Prostate gland (tissue), 2 donors: ENCODE data around the gene PLCD3. TPM values are rescaled to one million over a fixed set of nuclear protein-coding genes. Genes with fewer than 3 reads are reported as not detected.

ENCODE experiments used
- DNase-seq: peaks from one replicate; pipeline ENCODE4 v3.0.0-alpha.2; 2019; ENCODE audit warnings: low spot score
- H3K27ac ChIP-seq, 2 donors: fragments of 200-600 bp; sonication (generic); 2 replicates each; pipeline ENCODE4 v1.5.1; 2017 to 2019
- H3K27me3 ChIP-seq: fragments of 200-600 bp; sonication (generic); replicated peaks from 2 replicates; pipeline ENCODE4 v1.5.1; 2019; ENCODE audit not compliant: insufficient read depth
- H3K36me3 ChIP-seq, 2 donors: fragments of 200-600 bp; sonication (generic); 1 replicate in 1 of 2; 2 replicates in 1 of 2; pipeline versions ENCODE4 v1.5.1 to v1.8.1; 2017 to 2019
- H3K4me1 ChIP-seq: fragments of 200-600 bp; sonication (generic); replicated peaks from 2 replicates; pipeline ENCODE4 v1.5.1; 2019
- H3K4me3 ChIP-seq, 2 donors: fragments of 200-600 bp; sonication (generic); 2 replicates each; pipeline ENCODE4 v1.5.1; 2017 to 2019
- H3K9me3 ChIP-seq: fragments of 200-600 bp; sonication (generic); 2 replicates; pipeline ENCODE4 v1.5.1; 2017
- CTCF ChIP-seq, 4 experiments: fragments of 200-600 bp in 2 of 4; fragments of 450-650 bp in 2 of 4; sonication (generic) in 2 of 4; IDR thresholded peaks; 1 replicate in 3 of 4; 2 replicates in 1 of 4; pipeline ENCODE4 v1.5.1; 2016 to 2019; ENCODE audit warnings: antibody characterized with exemption in 4 of 4, mild to moderate bottlenecking in 2 of 4, moderate library complexity in 2 of 4
- POLR2A ChIP-seq: fragments of 450-650 bp; IDR thresholded peaks from one replicate; pipeline ENCODE4 v1.6.1; 2016; ENCODE audit warnings: antibody characterized with exemption, mild to moderate bottlenecking
- POLR2AphosphoS5 ChIP-seq: sonication (generic); formaldehyde crosslinking; IDR thresholded peaks from one replicate; pipeline ENCODE4 v1.6.1; 2017; ENCODE audit warnings: antibody characterized with exemption
- WGBS: methylation state at CpG from one replicate; pipeline ENCODE4 v1.1.5; 2018; 5-methylcytosine and 5-hydroxymethylcytosine counted together
- intact Hi-C: fragments of 100-400 bp; cut with DNase I; formaldehyde crosslinking; loops from one replicate; pipeline ENCODE4 v1.14.2; 2022
- total RNA-seq, 2 donors: library from RNA; depleted of rRNA; stranded (reverse); fragments of >200 nt; gene quantifications; one replicate each; pipeline ENCODE4 v1.1.0, GENCODE V29; 2016

Gene PLCD3
- total RNA-seq, 2 donors from 2014 or later: 34.7 to 154 TPM

GRCh38 chr17:45123930-45124796 is 8.2 kb downstream of the PLCD3 start:
- TF ChIP-seq POLR2A (peak; percentile 38), CTCF (IDR thresholded peaks at IDR 0.05) (no peak)
- no peaks in the 10 kb centered on the region for H3K27me3 ChIP-seq
- H3K4me3 ChIP-seq: no peak overlapping the region
- no peak overlapping the region for H3K27ac ChIP-seq
- H3K36me3 ChIP-seq: no peaks in the 10 kb centered on the region
- WGBS: 67% methylated on average over 14 of the region's 15 CpGs
- H3K4me1 ChIP-seq: peaks cover 5% of the 10 kb centered on the region
- DNase-seq: no peak
- intact Hi-C loops: no loop called here
- H3K9me3 ChIP-seq: no peaks in the 10 kb centered on the region

GRCh38 chr17:45123076-45123770 is 9.1 kb downstream of the PLCD3 start:
- H3K27ac ChIP-seq: no peak overlapping the region
- H3K27me3 ChIP-seq: no peaks in the 10 kb centered on the region
- DNase-seq: no peak
- intact Hi-C loops: no loop called here
- no peak for TF ChIP-seq POLR2A
- TF ChIP-seq CTCF (IDR thresholded peaks at IDR 0.05): no peak
- TF ChIP-seq POLR2AphosphoS5: no peak
- H3K4me3 ChIP-seq: no peak overlapping the region
- H3K36me3 ChIP-seq: no peaks in the 10 kb centered on the region
- 93% methylated on average over 6 of the region's 6 CpGs for WGBS
- peaks cover 2% of the 10 kb centered on the region for H3K4me1 ChIP-seq
- H3K9me3 ChIP-seq: no peaks in the 10 kb centered on the region

GRCh38 chr17:45121055-45121454 is 11.3 kb downstream of the PLCD3 start:
- WGBS: 74% methylated on average over 44 of the region's 45 CpGs
- Histone ChIP-seq H3K36me3 (no peaks in the 10 kb centered on the region), H3K27ac (no peak overlapping the region)

GRCh38 chr17:45120558-45120957 is 11.8 kb downstream of the PLCD3 start:
- 91% methylated on average over 22 of the region's 22 CpGs for WGBS
- no peaks in the 10 kb centered on the region for H3K4me1 ChIP-seq
- intact Hi-C loops: no loop called here
- no peak for DNase-seq
- H3K36me3 ChIP-seq: no peaks in the 10 kb centered on the region
- no peak overlapping the region for H3K4me3 ChIP-seq
- H3K27ac ChIP-seq: no peak overlapping the region
- H3K27me3 ChIP-seq: no peaks in the 10 kb centered on the region
- H3K9me3 ChIP-seq: no peaks in the 10 kb centered on the region
- TF ChIP-seq POLR2AphosphoS5 (no peak), POLR2A (no peak), CTCF (IDR thresholded peaks at IDR 0.05) (no peak)

More at GRCh38 chr17:45121055-45121454, 11.3 kb downstream of the PLCD3 start:
- TF ChIP-seq CTCF (IDR thresholded peaks at IDR 0.05) (no peak), POLR2A (no peak), POLR2AphosphoS5 (no peak)
- intact Hi-C loops: no loop called here
- DNase-seq: no peak
- H3K4me1 ChIP-seq: no peaks in the 10 kb centered on the region
- H3K27me3 ChIP-seq: no peaks in the 10 kb centered on the region
- H3K4me3 ChIP-seq: no peak overlapping the region
- H3K9me3 ChIP-seq: no peaks in the 10 kb centered on the region
